GM12864 (cell line): ENCODE measurements around the gene TMTC1.

ENCODE experiments used
- DNase-seq: peaks from one replicate; pipeline ENCODE4 v3.0.0-alpha.2; 2011; ENCODE audit warnings: low read depth
- H3K4me3 ChIP-seq: 2 replicates; pipeline ENCODE4 v1.5.1; 2011; ENCODE audit warnings: mild to moderate bottlenecking, low read depth, low read length, control low read depth
- CTCF ChIP-seq: IDR thresholded peaks from 2 replicates; pipeline ENCODE4 v1.5.1; 2011; ENCODE audit warnings: low read depth, mild to moderate bottlenecking, moderate library complexity, low read length, control low read depth, inconsistent platforms; ENCODE audit errors: missing control alignments

The TMTC1 gene

DNA sequence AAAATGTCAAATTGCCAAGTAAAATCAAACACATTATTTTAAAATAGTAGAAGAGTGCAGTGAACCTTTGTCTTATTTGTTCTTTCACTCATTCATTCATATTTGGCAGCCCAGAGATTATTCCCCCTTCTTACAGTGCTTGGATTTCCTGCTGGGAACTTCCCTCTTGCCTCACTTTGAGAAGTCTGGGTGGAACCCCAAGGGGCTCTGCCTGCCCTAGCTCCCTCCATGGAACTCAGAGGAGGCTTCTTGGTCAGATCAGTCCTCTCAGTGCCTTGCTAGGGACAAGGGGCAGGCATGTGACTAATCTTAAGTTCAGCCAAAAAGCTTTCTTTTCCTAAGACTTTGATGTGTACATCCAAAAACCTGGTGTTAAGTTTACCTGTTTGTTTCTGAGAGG is 201.6 kb downstream of the TMTC1 start:
- no peak for DNase-seq
- TF ChIP-seq CTCF, result no peak

GRCh38 chr12:29581631-29582030 is 202.1 kb downstream of the TMTC1 start:
- no peak for TF ChIP-seq CTCF
- no peak for DNase-seq
- no peak overlapping the region for H3K4me3 ChIP-seq

More for the DNA sequence above, 201.6 kb downstream of the TMTC1 start:
- no peak overlapping the region for H3K4me3 ChIP-seq

DNA sequence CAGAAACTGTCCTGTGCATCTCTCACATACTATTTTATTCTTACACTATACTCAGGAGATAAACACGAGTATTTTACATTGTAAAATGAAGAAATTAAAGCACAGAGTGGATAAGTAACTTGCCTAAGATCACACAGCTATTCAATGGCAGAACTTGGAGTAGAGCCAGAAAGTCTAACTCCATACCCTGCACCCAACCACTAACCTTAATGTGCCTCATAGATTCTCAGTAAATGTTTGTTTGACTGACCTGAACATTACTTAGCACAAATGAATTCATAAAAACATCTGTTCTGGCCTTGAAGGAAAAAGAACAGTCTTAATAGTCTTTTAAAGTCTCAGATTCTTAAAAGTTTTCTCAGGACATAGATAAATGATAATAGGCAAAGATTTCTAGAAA is 202.8 kb downstream of the TMTC1 start:
- TF ChIP-seq CTCF, result no peak
- no peak overlapping the region for H3K4me3 ChIP-seq
- no peak for DNase-seq

DNA sequence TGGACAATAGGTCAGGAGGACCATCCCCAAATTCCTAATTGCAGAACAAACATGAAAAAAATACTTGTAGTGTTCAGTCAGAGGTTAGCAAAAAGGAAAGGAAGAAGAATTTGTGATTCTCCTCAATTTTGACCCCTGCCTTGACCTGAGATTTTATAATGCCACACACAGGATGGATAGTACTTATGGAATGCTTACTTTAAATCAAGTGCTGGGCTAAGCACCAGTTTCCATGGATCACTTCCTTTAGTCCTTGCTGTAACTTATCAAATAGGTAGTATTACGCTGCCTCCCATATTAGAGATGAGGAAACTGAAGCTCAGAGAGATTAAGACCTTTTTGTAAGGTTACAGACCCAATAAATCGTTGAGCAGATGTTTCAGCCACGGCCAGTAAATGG is 205.0 kb downstream of the TMTC1 start:
- no peak overlapping the region for H3K4me3 ChIP-seq
- DNase-seq, result no peak
- no peak for TF ChIP-seq CTCF

GRCh38 chr12:29578070-29578469 is 205.7 kb downstream of the TMTC1 start:
- H3K4me3 ChIP-seq, result no peak overlapping the region
- no peak for DNase-seq
- TF ChIP-seq CTCF, result no peak

DNA sequence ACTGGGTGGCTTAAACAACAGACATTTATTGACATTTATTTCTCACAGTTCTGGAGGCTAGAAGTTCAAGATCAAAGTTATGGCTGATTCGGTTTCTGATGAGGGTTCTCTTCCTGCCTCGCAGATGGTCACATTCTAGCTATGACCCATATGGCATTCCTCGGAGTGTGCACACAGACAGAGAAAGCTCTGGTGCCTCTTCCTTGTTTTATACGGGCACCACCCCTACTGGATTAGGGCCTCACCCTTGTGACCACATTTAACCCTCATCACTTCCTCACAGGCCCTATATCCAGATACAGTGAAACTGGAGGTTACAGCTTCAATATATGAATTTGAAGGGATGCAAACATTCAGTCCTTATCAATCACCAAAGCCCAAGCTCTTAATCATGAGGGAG is 209.2 kb downstream of the TMTC1 start:
- no peak overlapping the region for H3K4me3 ChIP-seq
- DNase-seq, result no peak
- TF ChIP-seq CTCF, result no peak

DNA sequence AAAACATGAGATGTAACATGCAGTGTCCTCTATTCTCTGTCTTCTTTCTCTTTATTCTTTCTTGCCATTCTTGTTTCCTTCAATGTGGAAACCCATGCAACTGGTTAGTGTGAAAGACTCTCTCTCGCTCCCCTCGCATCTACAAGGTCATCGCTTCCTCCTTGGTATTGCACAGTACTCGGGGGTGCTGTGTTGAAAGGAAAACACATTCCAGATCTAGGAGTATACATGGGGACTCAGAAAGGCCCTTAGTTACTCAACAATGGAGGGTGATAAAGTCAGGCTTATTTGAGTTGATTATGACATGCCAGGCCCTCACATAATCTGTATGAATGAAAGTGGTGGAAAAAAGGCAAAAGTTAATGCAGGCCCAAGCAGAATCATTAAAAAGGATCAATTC is 210.8 kb downstream of the TMTC1 start:
- H3K4me3 ChIP-seq, result no peak overlapping the region
- DNase-seq, result no peak
- TF ChIP-seq CTCF, result no peak
